ENCODE measurements around the gene KCNK5.

Gene KCNK5

DNA sequence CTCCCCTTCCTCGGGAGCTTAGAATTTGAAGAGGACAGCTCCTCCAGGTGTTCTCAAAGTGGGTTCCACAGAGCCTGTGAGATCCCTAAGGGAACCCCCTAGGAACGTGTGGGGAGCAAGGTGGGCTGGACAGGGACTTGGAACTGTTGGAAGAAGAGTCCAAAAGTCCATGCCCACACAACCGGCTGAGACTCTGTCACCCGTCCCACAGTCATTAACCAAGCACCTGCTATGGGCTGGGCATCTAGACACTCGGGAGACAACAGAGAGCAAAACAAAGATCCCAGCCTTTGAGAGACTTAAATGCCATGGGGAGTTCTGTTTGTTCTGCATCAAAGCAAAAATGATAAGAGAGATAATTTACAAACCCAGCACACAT is 62.4 kb downstream of the KCNK5 start:
- no peak for TF ChIP-seq POLR2AphosphoS5 (IDR thresholded peaks at IDR 0.05; ENCODE audit: borderline replicate concordance, low read depth, low read length)
- DNase-seq (ENCODE audit: low read depth, low spot score), result no peak

DNA sequence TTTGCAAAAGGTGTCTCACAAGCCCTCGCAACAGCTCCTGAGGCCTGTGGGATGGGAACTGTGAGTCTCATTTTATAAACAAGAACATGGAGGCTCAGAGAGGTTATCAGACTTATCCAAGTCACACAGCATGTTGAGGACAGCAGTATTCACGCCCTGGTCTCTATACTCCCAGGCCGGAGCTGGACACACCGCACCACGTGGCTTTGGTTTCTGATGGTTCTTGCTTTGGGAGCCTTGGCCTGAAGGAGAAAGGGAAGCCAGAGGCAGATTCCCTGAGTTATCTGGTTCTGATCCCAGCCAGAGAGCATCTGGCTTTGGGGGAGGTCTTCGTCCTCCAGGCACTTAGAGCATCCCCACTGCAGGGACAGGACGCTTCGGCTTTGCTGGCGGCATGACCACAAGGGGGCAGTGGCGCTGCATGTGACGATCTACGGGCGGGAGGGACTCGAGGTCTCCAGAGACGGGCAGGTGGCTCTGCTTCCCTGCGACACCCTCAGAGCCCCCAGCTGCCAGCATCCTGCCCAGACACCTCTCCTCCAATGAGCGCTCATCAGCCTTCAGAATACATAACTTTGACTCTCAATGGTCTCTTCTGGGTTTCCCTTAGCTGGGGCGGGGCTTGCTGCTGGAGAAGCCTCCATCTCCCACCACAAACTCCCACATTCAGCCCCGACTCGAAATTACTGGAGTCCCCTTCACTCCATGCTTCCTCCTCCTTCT is 62.9 kb downstream of the KCNK5 start:
- TF ChIP-seq FOXP2 (optimal IDR thresholded peaks at IDR 0.05; ENCODE audit: control extremely low read depth, extremely low read length, insufficient read depth), result no peak
- TF ChIP-seq EZH2 (IDR thresholded peaks at IDR 0.05), result no peak
- TF ChIP-seq POLR2AphosphoS5 (IDR thresholded peaks at IDR 0.05; ENCODE audit: borderline replicate concordance, low read depth, low read length), result no peak
- Histone ChIP-seq H3K27ac (no peak overlapping the region), H3K9me3 (ENCODE audit: low read depth, low read length) (no peaks in the 10 kb centered on the region), H3K36me3 (ENCODE audit: insufficient read depth, low read length) (no peaks in the 10 kb centered on the region), H3K4me3 (no peak overlapping the region), H3K9ac (ENCODE audit: insufficient read length) (no peak overlapping the region)
- DNase-seq (ENCODE audit: low read depth, low spot score), result no peak

More for the DNA sequence above, 62.4 kb downstream of the KCNK5 start:
- Histone ChIP-seq H3K36me3 (ENCODE audit: insufficient read depth, low read length) (no peaks in the 10 kb centered on the region), H3K27ac (no peak overlapping the region), H3K4me3 (no peak overlapping the region), H3K9me3 (ENCODE audit: low read depth, low read length) (no peaks in the 10 kb centered on the region), H3K9ac (ENCODE audit: insufficient read length) (no peak overlapping the region)

DNA sequence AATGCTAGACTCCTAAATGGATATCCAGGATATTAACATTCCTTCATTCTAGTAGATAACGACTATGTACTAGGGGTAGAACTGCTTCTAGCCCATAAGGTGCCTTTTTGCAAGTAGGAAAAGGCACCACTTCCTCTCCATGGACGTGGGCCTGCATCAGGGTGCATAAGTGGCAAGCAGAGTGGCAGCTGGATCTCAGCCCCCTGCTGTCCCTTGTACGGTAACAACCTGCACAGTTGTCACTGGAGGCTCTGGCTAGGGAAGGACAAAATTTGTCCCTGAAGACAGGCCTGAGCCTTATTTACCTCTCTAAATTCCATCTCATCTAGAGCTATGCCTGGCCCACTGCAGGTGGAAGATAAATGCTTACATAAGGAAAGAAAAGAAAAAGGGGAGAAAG is 71.8 kb downstream of the KCNK5 start:
- Histone ChIP-seq H3K9me3 (ENCODE audit: low read depth, low read length) (no peaks in the 10 kb centered on the region), H3K27ac (no peak overlapping the region), H3K9ac (ENCODE audit: insufficient read length) (no peak overlapping the region), H3K36me3 (ENCODE audit: insufficient read depth, low read length) (no peaks in the 10 kb centered on the region), H3K4me3 (no peak overlapping the region)
- no peak for DNase-seq (ENCODE audit: low read depth, low spot score)
- no peak for TF ChIP-seq FOXP2 (optimal IDR thresholded peaks at IDR 0.05; ENCODE audit: control extremely low read depth, extremely low read length, insufficient read depth)
- TF ChIP-seq POLR2AphosphoS5 (IDR thresholded peaks at IDR 0.05; ENCODE audit: borderline replicate concordance, low read depth, low read length), result no peak
- no peak for TF ChIP-seq EZH2 (IDR thresholded peaks at IDR 0.05)

DNA sequence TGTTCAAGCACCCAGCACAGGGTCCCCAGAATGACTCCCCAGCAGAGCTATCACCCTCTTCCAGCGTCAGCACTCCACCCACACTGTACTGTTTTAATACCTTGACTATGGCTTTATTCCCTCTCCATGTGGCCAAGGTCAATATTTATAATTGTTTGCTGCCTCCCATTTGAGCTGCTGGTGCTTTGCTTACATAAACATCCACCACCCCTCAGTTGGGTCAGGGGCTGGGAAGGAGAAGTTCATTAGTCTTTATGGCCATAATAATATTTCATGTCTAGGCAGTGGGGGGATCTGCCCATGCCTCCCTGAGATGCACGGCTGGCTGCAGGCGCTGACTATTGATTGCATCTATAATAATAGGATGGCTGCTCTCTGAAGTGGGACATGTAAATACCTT is 72.5 kb downstream of the KCNK5 start:
- H3K27ac ChIP-seq, result no peak overlapping the region
- no peak overlapping the region for H3K9ac ChIP-seq (ENCODE audit: insufficient read length)
- no peak overlapping the region for H3K4me3 ChIP-seq
- no peaks in the 10 kb centered on the region for H3K9me3 ChIP-seq (ENCODE audit: low read depth, low read length)
- no peaks in the 10 kb centered on the region for H3K36me3 ChIP-seq (ENCODE audit: insufficient read depth, low read length)
- TF ChIP-seq FOXP2 (optimal IDR thresholded peaks at IDR 0.05; ENCODE audit: control extremely low read depth, extremely low read length, insufficient read depth), result no peak
- TF ChIP-seq EZH2 (IDR thresholded peaks at IDR 0.05), result no peak
- no peak for TF ChIP-seq POLR2AphosphoS5 (IDR thresholded peaks at IDR 0.05; ENCODE audit: borderline replicate concordance, low read depth, low read length)
- no peak for DNase-seq (ENCODE audit: low read depth, low spot score)

DNA sequence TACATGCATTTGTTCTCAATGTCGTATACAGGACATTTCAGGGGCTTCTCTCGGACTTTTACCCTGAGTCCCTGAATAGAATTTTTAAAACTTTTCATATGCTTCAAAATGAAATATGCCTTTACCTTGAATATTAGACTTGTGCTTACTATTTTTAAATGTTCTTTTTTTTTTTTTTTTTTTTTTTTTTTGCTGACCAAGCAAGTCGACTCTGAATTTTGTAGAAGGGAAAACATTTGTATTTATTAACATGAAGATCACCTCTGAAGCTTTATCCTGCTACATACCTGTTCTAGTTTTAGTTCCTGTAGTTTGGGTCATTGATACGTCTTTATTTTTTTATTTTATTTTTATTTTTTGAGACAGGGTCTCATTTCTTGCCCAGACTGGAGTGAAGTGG is 74.6 kb downstream of the KCNK5 start:
- H3K27ac ChIP-seq, result no peak overlapping the region
- H3K9ac ChIP-seq (ENCODE audit: insufficient read length), result no peak overlapping the region
- DNase-seq (ENCODE audit: low read depth, low spot score), result no peak
- H3K36me3 ChIP-seq (ENCODE audit: insufficient read depth, low read length), result no peaks in the 10 kb centered on the region
- H3K9me3 ChIP-seq (ENCODE audit: low read depth, low read length), result no peaks in the 10 kb centered on the region
- H3K4me3 ChIP-seq, result no peak overlapping the region
- no peak for TF ChIP-seq POLR2AphosphoS5 (IDR thresholded peaks at IDR 0.05; ENCODE audit: borderline replicate concordance, low read depth, low read length)

DNA sequence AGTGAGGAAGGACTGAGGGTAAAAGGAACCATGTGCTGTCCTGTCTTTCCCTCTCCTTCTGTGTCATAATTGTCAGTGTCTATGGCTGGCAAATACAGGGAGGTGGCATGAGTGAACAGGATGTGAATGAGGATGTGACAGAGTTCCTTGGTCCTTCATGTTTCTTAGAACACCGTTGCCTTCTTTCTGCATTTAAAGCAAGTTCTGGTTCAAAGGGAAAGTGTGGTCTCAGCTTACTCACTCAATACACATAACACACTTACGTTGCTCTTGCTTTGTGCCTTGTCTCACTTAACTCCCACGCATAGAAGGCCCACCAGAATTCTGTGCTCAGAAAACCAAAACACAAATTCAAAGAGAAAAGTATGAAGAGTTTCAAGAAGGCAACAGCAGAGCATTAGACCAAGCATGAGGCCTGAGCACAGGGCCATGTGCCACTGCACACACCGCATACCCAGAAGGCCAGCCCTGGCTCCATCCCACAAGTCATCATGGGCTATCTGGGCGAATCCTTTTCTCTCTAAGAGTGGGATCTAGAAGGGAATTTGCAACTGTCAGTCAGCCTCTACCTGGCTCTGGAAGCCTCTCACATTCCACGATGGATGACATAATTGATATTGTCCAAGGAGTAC is 75.4 kb downstream of the KCNK5 start:
- TF ChIP-seq EZH2 (IDR thresholded peaks at IDR 0.05) (no peak), FOXP2 (optimal IDR thresholded peaks at IDR 0.05; ENCODE audit: control extremely low read depth, extremely low read length, insufficient read depth) (no peak), POLR2AphosphoS5 (IDR thresholded peaks at IDR 0.05; ENCODE audit: borderline replicate concordance, low read depth, low read length) (no peak)
- no peak overlapping the region for H3K27ac ChIP-seq
- no peak for DNase-seq (ENCODE audit: low read depth, low spot score)
- H3K36me3 ChIP-seq (ENCODE audit: insufficient read depth, low read length), result no peaks in the 10 kb centered on the region
- H3K4me3 ChIP-seq, result no peak overlapping the region
- H3K9ac ChIP-seq (ENCODE audit: insufficient read length), result no peak overlapping the region
- no peaks in the 10 kb centered on the region for H3K9me3 ChIP-seq (ENCODE audit: low read depth, low read length)

DNA sequence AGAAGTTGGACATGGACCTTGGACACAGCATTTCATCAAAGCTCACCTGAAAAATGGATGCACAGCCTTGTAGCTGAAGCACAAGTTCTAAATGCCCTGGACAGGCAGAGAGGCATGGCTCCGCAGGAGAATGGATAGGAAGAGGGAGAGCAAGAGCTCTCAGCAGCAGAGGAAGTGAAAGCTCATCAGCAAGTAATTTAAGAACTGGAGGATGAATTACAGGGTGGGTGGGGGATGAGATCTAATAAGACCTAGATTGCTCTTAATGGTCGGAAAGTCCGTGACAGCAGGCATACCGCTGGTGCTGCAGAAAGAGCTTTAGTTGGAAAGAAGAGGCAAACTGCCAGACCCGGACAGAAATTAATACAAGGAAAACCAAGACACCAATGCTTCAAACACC is 77.0 kb downstream of the KCNK5 start:
- Histone ChIP-seq H3K27ac (no peak overlapping the region), H3K9ac (ENCODE audit: insufficient read length) (no peak overlapping the region), H3K36me3 (ENCODE audit: insufficient read depth, low read length) (no peaks in the 10 kb centered on the region), H3K4me3 (no peak overlapping the region), H3K9me3 (ENCODE audit: low read depth, low read length) (no peaks in the 10 kb centered on the region)
- DNase-seq (ENCODE audit: low read depth, low spot score), result no peak
- TF ChIP-seq FOXP2 (optimal IDR thresholded peaks at IDR 0.05; ENCODE audit: control extremely low read depth, extremely low read length, insufficient read depth) (no peak), POLR2AphosphoS5 (IDR thresholded peaks at IDR 0.05; ENCODE audit: borderline replicate concordance, low read depth, low read length) (no peak), EZH2 (IDR thresholded peaks at IDR 0.05) (no peak)

DNA sequence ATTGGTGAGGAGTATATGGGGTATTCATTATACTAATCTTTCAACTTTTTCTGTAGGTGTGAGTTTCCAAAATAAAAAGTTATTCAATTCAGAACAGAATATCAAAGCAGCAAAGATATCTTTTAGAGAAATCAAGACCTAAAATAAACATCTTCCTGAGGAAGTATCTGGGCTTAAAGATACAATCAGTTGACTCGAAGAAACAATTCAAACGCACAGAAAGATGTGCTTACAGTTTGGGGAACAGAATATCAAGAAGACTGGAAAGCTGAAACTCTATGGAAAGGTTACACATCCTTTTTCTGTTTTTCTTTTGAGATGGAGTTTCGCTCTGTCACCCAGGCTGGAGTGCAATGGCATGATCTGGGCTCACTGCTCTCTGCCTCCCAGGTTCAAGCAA is 78.1 kb downstream of the KCNK5 start:
- no peak for TF ChIP-seq FOXP2 (optimal IDR thresholded peaks at IDR 0.05; ENCODE audit: control extremely low read depth, extremely low read length, insufficient read depth)
- no peak for TF ChIP-seq POLR2AphosphoS5 (IDR thresholded peaks at IDR 0.05; ENCODE audit: borderline replicate concordance, low read depth, low read length)
- no peak for TF ChIP-seq EZH2 (IDR thresholded peaks at IDR 0.05)
- Histone ChIP-seq H3K9me3 (ENCODE audit: low read depth, low read length) (no peaks in the 10 kb centered on the region), H3K4me3 (no peak overlapping the region), H3K27ac (no peak overlapping the region), H3K9ac (ENCODE audit: insufficient read length) (no peak overlapping the region), H3K36me3 (ENCODE audit: insufficient read depth, low read length) (no peaks in the 10 kb centered on the region)
- DNase-seq (ENCODE audit: low read depth, low spot score), result no peak
